ENCODE data around the gene ADGRG2.

ADGRG2 gene

GRCh38 chrX:18946611-18947010 lies 175.7 kb downstream of the ADGRG2 start:
- H3K9me3 ChIP-seq = no peaks in the 10 kb centered on the region
- no peak for TF ChIP-seq CTCF (IDR thresholded peaks at IDR 0.05)

GRCh38 chrX:18946157-18946556 lies 176.1 kb downstream of the ADGRG2 start:
- no peaks in the 10 kb centered on the region for H3K4me1 ChIP-seq (ENCODE audit: control insufficient read depth in 1 of 2, insufficient read depth in 1 of 2, low read depth in 1 of 2, low read length in 1 of 2)
- H3K27ac ChIP-seq = no peak overlapping the region
- H3K9me3 ChIP-seq = no peaks in the 10 kb centered on the region
- peaks cover 26% of the 10 kb centered on the region for H3K36me3 ChIP-seq
- no peak overlapping the region for H3K4me3 ChIP-seq (ENCODE audit: low read depth in 1 of 2, low read length in 1 of 2)
- no peak for TF ChIP-seq CTCF (IDR thresholded peaks at IDR 0.05)
- H3K27me3 ChIP-seq = no peaks in the 10 kb centered on the region

More at GRCh38 chrX:18946611-18947010, 175.7 kb downstream of the ADGRG2 start:
- Histone ChIP-seq H3K4me3 (ENCODE audit: low read depth in 1 of 2, low read length in 1 of 2) (no peak overlapping the region), H3K27me3 (no peaks in the 10 kb centered on the region), H3K27ac (no peak overlapping the region), H3K4me1 (ENCODE audit: control insufficient read depth in 1 of 2, insufficient read depth in 1 of 2, low read depth in 1 of 2, low read length in 1 of 2) (no peaks in the 10 kb centered on the region), H3K36me3 (peaks cover 22% of the 10 kb centered on the region)

GRCh38 chrX:18945483-18945882 lies 176.8 kb downstream of the ADGRG2 start:
- Histone ChIP-seq H3K36me3 (peaks cover 33% of the 10 kb centered on the region), H3K9me3 (no peaks in the 10 kb centered on the region), H3K27me3 (no peaks in the 10 kb centered on the region), H3K4me1 (ENCODE audit: control insufficient read depth in 1 of 2, insufficient read depth in 1 of 2, low read depth in 1 of 2, low read length in 1 of 2) (no peaks in the 10 kb centered on the region), H3K4me3 (ENCODE audit: low read depth in 1 of 2, low read length in 1 of 2) (no peak overlapping the region), H3K27ac (no peak overlapping the region)
- no peak for TF ChIP-seq CTCF (IDR thresholded peaks at IDR 0.05)

GRCh38 chrX:18944482-18944881 lies 177.8 kb downstream of the ADGRG2 start:
- TF ChIP-seq CTCF (IDR thresholded peaks at IDR 0.05) = no peak
- Histone ChIP-seq H3K27ac (no peak overlapping the region), H3K9me3 (no peaks in the 10 kb centered on the region), H3K36me3 (peaks cover 38% of the 10 kb centered on the region), H3K27me3 (no peaks in the 10 kb centered on the region), H3K4me3 (ENCODE audit: low read depth in 1 of 2, low read length in 1 of 2) (no peak overlapping the region), H3K4me1 (ENCODE audit: control insufficient read depth in 1 of 2, insufficient read depth in 1 of 2, low read depth in 1 of 2, low read length in 1 of 2) (no peaks in the 10 kb centered on the region)

- H3K27me3 ChIP-seq = no peaks in the 10 kb centered on the region
- no peak overlapping the region for H3K27ac ChIP-seq
- no peak overlapping the region for H3K4me3 ChIP-seq (ENCODE audit: low read depth in 1 of 2, low read length in 1 of 2)
- H3K36me3 ChIP-seq = peaks cover 48% of the 10 kb centered on the region
- no peak for TF ChIP-seq CTCF (IDR thresholded peaks at IDR 0.05)
- no peaks in the 10 kb centered on the region for H3K9me3 ChIP-seq
- no peaks in the 10 kb centered on the region for H3K4me1 ChIP-seq (ENCODE audit: control insufficient read depth in 1 of 2, insufficient read depth in 1 of 2, low read depth in 1 of 2, low read length in 1 of 2)
These were observed 180.4 kb downstream of the ADGRG2 start for GRCh38 chrX:18941896-18942295.
